ACHN (cell line): ENCODE measurements around the gene STRIP1.

ENCODE experiments used
- DNase-seq: peaks from one replicate; pipeline ENCODE4 v3.0.0-alpha.2; 2015
- in situ Hi-C: cut with HindIII; loops from 2 replicates; pipeline ENCODE4 v1.10.0; 2017; ENCODE audit warnings: low sequenced_read_pairs, low pct_ligation_motif_present, low pct_unique_long_range_greater_than_20kb

Gene STRIP1, protein sequence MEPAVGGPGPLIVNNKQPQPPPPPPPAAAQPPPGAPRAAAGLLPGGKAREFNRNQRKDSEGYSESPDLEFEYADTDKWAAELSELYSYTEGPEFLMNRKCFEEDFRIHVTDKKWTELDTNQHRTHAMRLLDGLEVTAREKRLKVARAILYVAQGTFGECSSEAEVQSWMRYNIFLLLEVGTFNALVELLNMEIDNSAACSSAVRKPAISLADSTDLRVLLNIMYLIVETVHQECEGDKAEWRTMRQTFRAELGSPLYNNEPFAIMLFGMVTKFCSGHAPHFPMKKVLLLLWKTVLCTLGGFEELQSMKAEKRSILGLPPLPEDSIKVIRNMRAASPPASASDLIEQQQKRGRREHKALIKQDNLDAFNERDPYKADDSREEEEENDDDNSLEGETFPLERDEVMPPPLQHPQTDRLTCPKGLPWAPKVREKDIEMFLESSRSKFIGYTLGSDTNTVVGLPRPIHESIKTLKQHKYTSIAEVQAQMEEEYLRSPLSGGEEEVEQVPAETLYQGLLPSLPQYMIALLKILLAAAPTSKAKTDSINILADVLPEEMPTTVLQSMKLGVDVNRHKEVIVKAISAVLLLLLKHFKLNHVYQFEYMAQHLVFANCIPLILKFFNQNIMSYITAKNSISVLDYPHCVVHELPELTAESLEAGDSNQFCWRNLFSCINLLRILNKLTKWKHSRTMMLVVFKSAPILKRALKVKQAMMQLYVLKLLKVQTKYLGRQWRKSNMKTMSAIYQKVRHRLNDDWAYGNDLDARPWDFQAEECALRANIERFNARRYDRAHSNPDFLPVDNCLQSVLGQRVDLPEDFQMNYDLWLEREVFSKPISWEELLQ

DNA sequence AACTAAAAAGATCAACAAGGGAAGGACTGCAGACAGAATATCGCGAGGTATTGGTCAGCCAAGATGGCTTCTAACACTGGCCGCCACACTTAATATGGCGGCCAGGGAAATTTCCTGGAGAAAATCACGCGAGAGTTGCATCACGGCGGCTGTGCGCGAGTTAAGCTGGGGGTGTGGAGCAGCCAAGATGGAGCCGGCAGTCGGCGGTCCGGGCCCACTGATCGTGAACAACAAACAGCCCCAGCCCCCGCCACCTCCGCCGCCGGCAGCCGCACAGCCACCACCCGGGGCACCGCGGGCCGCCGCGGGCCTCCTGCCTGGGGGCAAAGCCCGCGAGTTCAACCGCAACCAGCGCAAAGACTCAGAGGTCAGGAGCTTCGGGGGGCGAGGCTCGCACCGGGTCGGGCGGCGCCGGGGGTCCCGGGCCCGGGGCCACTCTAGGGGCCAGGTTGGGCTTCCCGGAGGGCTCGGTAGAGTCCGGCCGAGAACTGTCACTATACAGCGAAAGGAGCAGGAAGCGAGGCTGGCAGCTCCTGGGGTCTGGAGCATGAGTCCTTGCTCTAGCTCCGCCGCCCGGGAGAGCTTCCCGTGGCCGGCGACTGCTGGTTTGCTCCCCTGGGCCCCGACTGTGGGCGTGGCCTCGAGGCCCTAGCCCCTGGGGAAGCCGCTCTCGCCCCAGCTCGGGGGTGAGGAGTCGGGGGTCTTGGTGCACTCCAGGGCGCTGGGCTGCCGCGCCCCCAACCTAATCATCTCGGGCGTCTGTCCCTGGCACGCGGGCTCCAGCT lies at the start of gene STRIP1:
Gene STRIP1 (plus strand): TSS at position 174 of the 785 bp plus-strand sequence. CDS start 14 bp downstream, at position 188.
- in situ Hi-C loops: no loop called here
- DNase-seq: peak; percentile 95

DNA sequence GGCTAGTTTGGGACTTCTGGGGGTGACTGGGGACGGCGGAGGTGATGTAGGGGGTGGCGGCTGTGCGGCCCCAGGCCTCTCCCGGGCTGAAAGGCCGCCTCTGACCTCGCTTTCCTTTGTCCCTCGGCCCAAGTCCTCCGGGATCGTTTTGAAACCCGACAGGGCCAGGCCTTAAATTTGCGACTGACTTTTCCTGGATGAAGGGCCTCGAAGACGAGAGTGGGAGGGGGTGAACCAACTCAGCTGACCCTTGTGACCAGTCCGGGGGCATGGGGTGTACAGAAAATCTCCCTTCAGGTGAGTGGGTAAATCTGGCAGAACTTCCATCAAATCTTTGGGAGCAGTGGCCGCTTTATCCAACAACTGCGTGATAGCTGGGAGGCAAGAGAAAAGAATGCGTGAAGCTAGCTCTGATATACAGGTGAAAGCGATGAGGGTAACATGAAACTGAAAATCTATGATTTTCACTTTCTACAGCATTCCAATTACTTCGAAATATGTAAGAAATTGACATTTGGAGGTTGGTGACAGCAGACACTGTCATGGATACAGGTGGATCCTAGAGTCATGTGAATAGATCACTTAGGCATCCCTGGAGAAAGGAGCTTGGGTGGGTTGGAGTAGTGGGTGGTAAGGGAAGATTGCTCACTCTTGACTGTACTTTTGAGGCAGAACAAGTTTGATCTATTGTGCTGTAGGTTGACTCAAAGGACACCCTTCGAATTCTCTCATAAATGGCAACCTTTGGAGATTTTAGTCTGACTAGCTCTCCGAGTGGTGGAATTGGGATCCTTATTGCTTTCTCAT lies 49.0 kb upstream of the STRIP1 start:
- no peak for DNase-seq
- in situ Hi-C loops: loop anchor here (25.0 kb wide), 1 partner anchor 198 kb away; no protein-coding TSS in a partner anchor

DNA sequence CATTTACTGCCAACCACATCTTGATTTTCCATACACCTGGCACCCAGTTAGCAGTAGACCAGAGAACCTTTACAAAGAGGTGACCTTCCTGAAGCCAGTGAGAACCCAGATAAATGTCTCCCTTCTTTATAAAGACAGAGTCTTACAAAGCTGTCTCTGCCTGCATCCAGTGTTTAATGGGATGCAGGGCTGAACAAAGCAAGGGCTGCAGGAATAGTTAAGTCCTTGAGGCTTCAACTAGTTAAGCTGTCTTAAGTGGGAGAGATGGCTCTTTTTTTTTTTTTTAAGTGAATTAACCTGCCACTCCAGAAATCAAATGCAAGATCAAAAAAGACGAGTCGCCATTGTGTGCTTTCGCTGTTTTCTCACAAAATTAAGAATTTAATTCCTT lies 48.4 kb upstream of the STRIP1 start:
- in situ Hi-C loops: loop anchor here (25.0 kb wide), 1 partner anchor 199 kb away; no protein-coding TSS in a partner anchor
- no peak for DNase-seq

DNA sequence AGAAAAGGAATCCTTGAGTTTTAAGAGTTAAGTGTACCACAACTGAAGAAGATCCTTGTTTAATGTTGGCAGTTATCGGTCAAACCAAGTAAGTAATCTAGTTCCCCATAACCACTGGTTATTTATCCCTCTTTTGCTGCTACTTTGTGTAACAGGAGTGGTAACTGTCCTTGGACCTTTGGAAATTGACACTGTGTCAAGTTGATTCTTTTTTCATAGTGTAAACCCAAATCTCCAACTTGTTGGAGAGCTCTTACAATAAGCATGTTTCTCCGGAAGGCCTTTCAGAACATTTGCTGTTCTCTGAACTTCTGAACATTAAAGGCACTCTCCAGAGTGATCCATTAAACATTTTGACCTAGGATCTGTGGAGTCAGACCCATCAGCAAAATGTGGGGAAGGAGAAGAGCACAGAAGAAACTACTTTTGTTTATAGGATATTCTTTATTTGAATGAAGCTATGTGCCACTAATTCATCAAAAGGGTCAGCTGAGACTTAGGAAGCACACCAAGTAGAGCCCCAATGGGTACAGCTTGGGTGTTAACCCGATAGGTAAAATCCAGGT lies 46.0 kb upstream of the STRIP1 start:
- no peak for DNase-seq
- in situ Hi-C loops: loop anchor here (25.0 kb wide), 1 partner anchor 201 kb away; no protein-coding TSS in a partner anchor

DNA sequence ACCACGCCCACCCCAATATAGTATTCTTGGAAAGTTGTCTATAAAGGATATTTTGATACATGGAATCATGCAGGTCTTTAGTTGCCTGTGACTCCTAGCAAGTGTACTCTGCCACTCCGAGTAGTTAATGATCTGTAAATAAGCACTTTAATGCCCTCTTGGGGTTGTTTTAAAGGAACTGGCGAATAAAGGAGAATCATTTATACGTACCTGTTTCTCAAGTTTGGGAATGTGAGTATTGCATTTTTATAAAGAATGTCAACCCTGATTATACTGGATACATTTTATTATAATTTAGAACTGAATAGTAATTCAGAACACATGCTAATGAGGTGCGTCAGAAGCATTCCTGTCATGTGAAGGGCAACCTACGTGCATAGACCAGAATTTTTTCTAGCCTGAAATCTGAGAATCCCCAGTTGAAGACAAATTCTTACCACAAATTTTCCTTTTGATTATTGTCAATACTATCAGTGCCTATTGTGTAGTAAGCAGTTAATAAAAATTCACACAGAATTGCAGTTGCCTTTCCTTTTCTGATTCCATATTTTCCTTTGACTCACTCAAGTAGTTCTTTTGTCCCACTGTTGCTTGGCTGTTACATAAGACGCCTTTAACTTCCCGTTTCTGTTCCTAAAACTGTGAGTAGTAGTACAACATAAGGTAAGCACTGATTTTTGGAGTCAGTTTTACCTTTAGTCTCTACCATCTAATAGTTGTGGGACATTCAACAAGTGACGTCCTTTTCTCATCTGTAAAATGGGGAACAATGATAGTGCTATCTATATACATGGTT lies 44.7 kb upstream of the STRIP1 start:
- DNase-seq: no peak
- in situ Hi-C loops: loop anchor here (25.0 kb wide), 1 partner anchor 202 kb away; no protein-coding TSS in a partner anchor

DNA sequence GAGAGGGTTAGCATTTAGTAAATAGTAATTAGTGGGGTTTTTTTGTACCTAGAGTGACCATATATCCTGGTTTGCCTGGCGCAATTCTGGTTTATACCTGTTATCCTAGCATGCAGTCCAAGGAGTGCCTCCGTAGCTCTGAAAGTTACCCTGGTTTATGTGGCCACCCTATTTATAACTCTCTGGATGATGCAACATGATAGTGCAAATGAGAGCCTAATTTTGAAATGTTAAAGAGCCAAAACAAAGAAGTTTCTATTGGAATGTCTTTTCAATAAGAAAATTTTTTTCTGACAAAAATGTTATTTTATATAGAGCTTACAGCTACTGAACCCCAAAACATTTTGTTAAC lies 44.1 kb upstream of the STRIP1 start:
- in situ Hi-C loops: loop anchor here (25.0 kb wide), 1 partner anchor 203 kb away; no protein-coding TSS in a partner anchor
- no peak for DNase-seq

DNA sequence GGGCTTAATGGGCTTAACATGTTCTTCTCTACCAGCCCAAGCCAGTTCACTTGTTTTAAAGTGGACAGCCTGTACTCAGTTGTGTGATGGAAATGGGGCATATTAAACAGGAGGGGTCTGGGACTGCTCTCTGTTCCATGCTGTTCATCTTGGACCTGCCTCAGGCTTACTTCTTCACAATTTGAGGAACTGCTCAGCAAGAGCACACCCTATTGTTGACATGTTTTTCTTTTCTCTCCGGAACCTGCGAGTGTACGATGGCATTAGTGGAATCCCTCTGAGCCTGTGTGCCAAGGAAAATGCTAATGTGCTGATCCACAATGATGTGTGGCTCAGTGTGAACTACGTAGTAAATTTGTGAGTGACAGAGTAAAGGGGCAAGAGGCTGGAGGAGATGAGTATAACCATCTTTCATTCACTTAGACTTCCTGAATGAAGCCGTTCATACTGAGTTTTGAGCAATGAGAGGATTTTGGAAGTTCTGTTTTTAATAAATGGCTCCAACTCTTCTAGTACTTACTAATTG lies 43.0 kb upstream of the STRIP1 start:
- in situ Hi-C loops: loop anchor here (25.0 kb wide), 1 partner anchor 204 kb away; no protein-coding TSS in a partner anchor
- no peak for DNase-seq

DNA sequence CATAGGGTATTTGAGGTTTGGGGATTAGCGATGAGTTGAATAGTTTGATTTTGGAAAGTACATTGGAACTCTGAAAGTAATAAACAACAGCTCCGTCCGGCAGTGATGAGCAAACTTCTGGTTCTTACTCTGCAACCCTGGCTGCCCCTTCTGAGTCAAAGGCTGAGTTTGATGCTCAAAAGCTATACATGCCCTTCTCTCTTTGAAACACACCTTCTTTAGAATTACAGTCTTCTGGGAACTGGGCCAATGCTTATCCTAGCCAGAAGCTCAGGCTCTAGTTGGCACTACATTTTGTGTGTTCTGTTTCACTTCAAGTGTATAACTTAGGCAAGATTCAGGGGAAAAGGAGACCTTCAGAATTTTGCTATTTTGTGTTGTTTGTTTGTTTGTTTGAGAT lies 40.5 kb upstream of the STRIP1 start:
- no peak for DNase-seq
- in situ Hi-C loops: loop anchor here (25.0 kb wide), 1 partner anchor 207 kb away; no protein-coding TSS in a partner anchor

DNA sequence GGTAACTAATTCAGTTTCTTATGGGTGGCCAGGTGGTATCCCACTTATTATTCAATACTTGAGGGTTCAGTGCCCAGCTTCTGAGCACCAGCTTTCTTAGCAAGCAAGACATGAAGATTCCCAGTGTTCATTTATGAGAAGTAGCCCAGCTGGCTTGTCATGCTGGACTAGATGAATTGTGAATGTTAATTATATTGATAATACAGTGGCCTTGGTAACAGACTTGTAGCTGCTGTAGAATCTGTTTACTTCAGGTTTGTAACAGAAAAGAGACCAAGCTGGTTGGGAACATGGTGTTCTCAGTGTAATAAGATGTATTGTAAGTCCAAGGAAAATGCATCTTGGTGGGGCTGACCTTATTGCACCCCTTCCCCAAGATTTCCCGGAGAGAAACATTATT lies 39.8 kb upstream of the STRIP1 start:
- DNase-seq: no peak
- in situ Hi-C loops: loop anchor here (25.0 kb wide), 1 partner anchor 207 kb away; no protein-coding TSS in a partner anchor

DNA sequence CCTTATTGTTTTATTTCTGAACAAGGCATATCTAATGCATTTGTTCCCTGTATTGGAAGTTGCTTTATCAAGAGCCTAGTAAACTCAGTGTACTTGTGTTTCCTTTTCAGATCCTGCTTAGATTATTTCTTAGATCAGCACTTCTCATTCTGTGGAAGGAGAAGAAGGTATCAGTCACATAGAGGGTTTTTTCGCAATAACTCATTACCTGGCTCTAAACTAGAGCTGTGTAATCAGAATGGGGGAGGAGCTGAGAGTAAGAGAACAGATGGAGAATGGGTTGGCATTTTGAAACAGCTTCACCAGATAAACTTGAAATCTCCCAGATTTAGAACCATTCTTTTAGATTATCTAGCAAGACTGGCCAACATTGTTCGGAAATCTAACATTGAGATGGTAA lies 38.9 kb upstream of the STRIP1 start:
- no peak for DNase-seq
- in situ Hi-C loops: loop anchor here (25.0 kb wide), 1 partner anchor 208 kb away; no protein-coding TSS in a partner anchor

DNA sequence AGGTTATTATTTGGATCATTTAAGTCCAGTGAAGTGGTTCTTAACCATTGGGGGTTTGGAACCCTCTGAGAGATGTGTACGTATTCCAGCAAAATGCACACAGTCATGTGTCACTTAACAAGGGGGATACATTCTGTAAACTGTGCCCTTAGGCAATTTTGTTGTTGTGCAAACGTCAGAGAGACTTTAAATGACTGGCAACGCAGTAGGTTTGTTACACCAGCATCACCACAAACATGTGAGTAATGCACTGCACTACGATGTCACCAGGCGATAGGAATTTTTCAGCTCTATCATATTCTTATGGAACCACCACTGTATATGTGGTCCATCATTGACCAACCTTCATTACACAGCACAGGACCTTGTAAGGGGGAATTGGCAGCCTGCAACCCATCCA lies 37.9 kb upstream of the STRIP1 start:
- DNase-seq: no peak
- in situ Hi-C loops: loop anchor here (25.0 kb wide), 1 partner anchor 209 kb away; no protein-coding TSS in a partner anchor

DNA sequence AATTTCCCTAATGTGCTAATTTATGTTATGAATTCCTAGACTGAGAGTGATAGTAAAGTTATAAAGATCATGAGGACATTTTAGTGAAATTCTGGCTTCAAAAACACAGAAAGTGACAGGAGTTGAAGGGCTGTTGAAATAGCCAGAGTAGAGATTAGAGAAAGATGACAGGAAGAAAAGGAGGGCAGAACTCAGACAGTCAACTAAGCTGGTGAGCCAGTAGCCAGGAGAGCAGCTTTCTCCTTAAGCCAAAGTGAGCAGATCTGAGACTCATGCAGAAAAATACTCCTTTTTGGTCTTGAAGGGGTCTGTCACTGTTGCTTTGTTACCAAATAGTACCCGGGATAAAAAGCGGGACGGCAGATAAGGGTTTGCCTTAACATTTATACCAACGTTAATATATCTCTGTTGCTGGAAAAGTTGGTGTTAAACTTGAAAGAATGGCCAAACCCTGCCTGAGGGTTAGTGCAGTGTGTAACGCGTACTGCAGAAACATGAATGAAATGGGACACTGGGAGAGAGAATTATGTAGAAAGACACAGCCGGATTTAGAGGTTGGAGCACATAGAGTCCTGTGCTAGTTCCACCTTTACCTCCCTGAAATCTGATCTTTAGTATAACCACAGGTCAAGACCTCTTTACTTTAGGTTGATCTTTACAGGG lies 37.1 kb upstream of the STRIP1 start:
- DNase-seq: no peak
- in situ Hi-C loops: loop anchor here (25.0 kb wide), 1 partner anchor 210 kb away; no protein-coding TSS in a partner anchor

DNA sequence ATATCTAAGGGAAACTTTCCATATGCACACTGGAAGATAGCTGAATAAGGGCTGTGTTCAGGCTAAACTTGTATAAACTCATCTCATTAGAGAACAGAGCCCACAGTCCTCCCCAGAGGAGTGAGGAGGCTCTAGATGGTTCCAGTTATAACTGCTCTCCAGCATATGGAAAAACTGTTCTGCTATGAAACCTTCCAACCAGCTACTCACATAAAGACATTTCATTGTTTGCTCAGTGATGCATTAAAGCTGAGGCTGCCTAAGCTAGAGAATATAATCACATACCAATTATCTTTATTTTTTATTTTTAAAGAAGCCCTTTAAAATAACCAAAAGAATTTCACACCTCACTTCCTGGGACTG lies 36.6 kb upstream of the STRIP1 start:
- in situ Hi-C loops: loop anchor here (25.0 kb wide), 1 partner anchor 211 kb away; no protein-coding TSS in a partner anchor
- no peak for DNase-seq

DNA sequence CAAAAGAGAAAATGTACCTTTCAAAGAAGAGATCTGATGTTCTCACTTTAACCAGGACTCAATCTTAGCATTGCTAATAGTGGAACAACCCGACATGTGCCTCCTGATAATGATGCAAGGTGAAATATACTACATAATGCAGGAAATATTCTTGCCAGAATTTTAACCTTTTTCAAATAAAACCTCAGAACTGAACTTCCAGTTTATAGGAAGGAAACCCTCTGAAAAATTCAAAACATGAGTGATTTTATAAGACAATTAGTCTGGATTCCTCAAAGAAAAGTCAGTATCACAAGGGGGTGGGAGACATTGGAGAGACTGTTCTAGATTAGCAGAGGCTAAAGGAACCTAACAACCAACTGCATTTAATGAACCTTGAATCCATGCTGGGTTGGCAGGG lies 31.7 kb upstream of the STRIP1 start:
- in situ Hi-C loops: no loop called here
- DNase-seq: no peak

DNA sequence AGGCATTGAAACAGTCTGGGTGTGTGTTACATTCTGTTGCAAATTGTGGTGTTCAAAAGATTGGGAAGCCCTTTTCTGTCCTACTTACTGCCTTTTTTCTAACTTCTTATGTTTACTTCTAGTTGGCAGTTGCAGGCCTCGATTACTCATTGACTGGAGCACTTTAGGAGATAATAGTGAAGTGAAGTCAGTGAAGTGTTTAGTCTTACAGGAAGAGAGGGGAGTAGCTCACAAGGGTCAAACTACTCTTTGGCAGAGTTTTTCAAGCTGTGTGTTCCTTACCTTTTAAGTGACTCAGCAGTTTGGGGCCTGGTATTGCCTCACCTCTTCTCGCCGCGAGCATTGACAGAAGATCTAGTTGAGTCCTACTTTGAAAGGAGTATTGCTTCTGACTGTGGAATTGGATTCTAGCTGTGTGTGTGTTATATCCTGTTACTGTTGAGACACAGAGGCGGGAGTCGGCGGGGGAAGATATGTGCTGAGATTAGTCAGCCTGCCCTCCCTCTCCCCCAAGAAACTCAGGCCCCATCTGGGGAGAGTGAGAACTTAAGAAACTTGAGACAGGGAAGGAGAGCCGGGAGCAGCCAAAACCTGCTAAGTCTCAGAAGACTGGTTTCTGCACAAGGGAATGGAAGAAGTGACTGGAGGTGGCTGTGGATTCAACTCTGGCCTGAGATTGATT lies 30.5 kb upstream of the STRIP1 start:
- DNase-seq: peak; percentile 88
- in situ Hi-C loops: no loop called here
